HG02973 (cell line): Measurements from ENCODE around the gene ZC3H12A.

Source experiments
- ATAC-seq: cut with Tn5 transposase; IDR thresholded peaks from one replicate; pipeline ENCODE4 v1.9.1; 2021; ENCODE audit warnings: moderate library complexity; ENCODE audit not compliant: unreplicated experiment

ZC3H12A gene

GRCh38 chr1:37477946-37478345 is 3.6 kb downstream of the ZC3H12A start:
- ATAC-seq, result no peak

GRCh38 chr1:37478451-37478881 is 4.1 kb downstream of the ZC3H12A start:
- ATAC-seq, result no peak

DNA sequence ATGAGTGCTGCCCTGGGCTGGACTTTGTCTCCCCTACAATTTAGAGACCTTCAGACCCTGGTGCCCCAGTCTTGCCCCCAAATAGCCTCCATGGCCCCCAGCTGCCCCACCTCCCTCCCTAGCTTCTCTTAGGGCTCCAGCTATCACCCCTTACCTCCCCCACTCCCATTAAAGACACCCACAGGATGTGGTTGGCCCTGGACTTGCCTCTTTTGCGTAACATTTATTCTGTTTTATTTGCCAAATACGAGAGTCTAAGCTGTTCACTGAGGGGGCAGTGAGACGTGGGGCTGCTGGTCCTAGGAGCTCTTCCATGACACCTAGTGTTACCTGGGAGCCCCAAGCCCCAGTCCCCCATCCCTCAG is 4.5 kb downstream of the ZC3H12A start:
- no peak for ATAC-seq

GRCh38 chr1:37479255-37480124 is 5.1 kb downstream of the ZC3H12A start:
- no peak for ATAC-seq

DNA sequence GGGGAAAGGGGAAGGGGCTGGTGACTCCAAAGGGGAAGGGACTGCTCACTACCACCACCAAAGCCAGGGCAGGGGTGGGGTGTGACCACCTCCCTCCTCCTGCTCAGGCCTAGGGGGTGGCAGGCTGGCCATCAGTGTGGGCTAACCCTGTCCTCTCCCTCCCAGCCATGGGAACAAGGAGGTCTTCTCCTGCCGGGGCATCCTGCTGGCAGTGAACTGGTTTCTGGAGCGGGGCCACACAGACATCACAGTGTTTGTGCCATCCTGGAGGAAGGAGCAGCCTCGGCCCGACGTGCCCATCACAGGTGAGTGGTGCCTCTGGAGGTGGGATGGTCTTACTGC is 5.7 kb downstream of the ZC3H12A start:
- ATAC-seq, result no peak

GRCh38 chr1:37480581-37481288 is 6.4 kb downstream of the ZC3H12A start:
- ATAC-seq, result no peak

- no peak for ATAC-seq
These were observed 7.1 kb downstream of the ZC3H12A start for GRCh38 chr1:37481289-37482003.

DNA sequence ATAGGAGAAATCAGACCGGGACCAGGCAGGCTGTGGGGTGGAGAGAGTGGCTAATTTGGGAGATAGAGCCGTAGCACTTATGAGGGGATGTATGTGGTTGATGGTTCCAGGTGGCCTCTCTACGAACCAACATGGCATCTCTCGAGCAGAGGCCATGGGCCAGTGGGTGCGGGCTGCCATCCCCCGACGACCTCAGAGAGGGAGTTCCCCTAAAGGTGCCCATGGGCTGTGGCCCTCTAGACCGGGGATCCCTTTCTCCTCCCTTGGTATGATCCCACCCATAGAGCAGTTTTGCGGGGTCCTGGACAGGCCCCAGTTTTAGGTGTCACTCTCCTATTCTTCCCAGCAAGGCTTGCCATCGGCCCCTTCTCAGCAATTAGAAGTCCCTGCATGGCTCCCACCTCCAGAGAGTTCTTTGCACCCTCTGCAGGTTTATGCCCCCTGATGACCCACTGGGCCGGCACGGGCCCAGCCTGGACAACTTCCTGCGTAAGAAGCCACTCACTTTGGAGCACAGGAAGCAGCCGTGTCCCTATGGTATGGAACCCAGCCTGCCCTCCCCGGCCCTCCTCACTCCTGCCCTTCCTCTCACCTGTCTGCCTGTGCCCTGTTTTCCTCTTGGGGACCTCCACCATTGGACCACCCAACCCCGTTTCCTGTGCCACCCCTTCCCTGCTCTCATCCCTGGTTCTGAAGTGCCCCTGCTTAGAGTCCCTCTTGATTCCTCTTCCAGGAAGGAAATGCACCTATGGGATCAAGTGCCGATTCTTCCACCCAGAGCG is 7.8 kb downstream of the ZC3H12A start:
- no peak for ATAC-seq

GRCh38 chr1:37482796-37483744 is 8.7 kb downstream of the ZC3H12A start:
- ATAC-seq, result no peak

DNA sequence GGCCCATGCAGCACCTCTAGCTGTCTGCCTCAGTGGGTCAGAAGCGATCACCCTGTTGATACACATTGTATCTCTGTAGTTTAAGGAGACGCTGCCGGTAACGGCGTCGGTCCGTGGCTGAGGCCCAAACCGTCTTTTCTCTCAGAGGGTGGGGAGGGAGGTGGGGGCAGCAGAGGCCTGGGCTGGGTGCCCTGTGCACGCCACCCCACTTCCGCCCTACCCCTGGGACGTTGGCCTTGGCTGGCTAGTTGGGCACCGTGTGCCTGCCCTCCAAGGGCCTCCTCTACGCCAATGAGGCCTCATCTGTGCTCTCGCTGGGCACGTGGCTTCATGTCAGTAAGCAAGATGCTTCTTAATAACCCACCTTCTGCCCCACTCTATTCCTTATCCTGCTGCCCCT is 9.4 kb downstream of the ZC3H12A start:
- ATAC-seq, result no peak

DNA sequence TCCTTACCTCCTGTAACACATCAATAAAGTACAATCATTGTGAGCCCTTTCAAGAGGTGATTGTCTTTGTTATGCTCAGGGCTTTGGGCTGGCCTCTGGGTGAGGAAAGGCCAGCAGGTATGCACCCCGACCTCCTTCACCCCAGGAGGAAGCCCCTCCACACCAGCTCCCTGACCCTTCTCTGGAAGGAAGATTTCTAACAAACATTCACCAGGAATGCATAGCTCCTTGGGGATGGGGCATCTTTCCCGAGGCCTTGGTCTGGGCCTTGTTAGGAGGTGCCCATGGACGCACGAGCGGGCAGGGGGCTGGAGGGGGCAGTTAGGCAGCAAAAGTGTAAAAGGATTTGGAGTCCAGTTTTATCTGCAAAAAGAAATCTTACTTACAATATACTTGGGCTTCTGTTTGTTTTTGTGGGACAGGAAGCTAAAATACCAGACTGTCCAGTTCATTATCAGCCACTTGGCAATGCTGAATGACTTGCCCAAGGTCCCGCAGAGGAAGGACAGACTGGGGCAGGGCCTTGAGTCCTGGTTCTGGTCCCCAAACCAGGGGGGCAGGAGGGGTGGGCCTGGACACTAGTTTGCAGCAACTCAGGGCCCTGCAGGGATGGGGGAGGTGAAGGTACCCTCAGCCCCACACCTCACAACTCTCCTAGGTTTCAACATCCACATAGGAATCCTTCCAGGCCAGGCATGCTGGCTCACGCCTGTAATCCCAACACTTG is 10.1 kb downstream of the ZC3H12A start:
- ATAC-seq, result no peak

- no peak for ATAC-seq
These were observed 11.7 kb downstream of the ZC3H12A start for GRCh38 chr1:37485902-37486679.

- ATAC-seq, result no peak
These were observed 12.6 kb downstream of the ZC3H12A start for GRCh38 chr1:37486680-37487618.

GRCh38 chr1:37487619-37487984 is 13.2 kb downstream of the ZC3H12A start:
- ATAC-seq, result no peak

DNA sequence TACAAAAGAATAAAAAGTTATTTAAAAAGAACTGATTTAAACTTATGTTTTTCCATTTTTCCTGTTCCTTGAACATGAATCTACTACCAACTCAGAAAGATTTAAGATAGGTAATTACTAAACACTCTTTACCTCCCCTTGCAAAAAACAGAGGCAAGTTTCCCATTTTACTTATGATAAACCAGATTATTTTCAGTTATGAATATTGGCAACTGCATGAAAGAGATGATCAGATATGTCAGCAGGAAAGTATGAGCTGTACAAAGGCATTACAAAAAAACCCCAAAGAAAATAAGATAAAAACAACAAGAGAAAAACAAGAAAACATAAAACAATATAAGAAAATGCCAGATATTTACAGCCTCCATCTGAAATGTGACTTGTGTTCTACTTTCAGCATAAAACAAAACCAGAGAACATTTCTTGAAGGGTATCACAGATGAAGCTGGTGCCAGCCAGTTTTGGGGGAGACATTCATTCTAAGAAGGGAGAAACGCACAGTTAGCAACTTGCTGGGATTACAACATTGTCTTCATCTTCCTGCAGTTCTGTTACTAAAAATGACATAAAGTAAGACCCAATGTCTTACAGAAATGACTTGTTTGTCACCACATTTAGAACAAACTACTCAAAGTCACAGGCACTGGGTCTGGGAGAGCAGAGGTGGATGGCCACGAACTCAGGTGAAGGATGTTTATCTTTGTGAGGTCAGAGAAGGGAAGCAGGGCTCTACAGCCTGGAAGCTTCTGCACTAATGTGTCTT is 19.1 kb downstream of the ZC3H12A start:
- ATAC-seq, result no peak

DNA sequence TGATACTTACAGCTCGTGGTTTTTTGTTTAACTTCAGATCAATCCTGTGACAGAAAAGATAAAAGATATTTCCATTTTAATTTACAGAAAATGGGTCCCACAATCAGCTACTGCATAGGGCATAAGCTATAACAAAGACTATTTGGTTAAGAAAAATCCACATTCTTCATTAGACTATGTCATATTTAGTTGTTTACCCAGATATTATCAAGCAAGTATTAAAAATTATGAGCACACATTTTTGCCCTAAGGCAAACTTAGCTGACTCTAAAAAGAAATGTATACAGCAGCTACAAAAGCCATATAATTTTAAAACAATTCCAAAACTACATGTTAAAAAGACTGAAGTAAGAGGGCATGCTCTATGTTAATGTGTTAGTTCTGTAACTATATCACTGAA is 21.5 kb downstream of the ZC3H12A start:
- no peak for ATAC-seq

GRCh38 chr1:37497832-37498231 is 23.5 kb downstream of the ZC3H12A start:
- no peak for ATAC-seq
